HEK293 (cell line): ENCODE measurements around the gene CST9L.

Source experiments
- CTCF ChIA-PET: fragments of 350-600 bp; formaldehyde crosslinking; extraction: SDS; loops from one replicate; lab custom pipeline; 2021; ENCODE audit warnings: antibody characterized with exemption; lab: Yijun Ruan, JAX
- POLR2A ChIA-PET: fragments of 300-600 bp; formaldehyde crosslinking; extraction: SDS; loops from one replicate; lab custom pipeline; 2020; ENCODE audit warnings: antibody characterized with exemption, inconsistent platforms; lab: Yijun Ruan, JAX
- H3K27ac ChIP-seq: fragments of 200-500 bp; sonication (Bioruptor generic); 2 replicates; pipeline ENCODE4 v1.5.1; 2014; ENCODE audit warnings: low read depth, low read length, control low read depth, inconsistent platforms; ENCODE audit errors: extremely low read depth
- H3K36me3 ChIP-seq, 2 experiments: fragments of 200-500 bp in 1 of 2; sonication (Bioruptor generic) in 1 of 2; 1 replicate in 1 of 2; 2 replicates in 1 of 2; pipeline ENCODE4 v1.5.1; 2014 to 2017; ENCODE audit warnings: inconsistent platforms in 2 of 2, low read length in 2 of 2; ENCODE audit not compliant: control insufficient read depth in 2 of 2, insufficient read depth in 1 of 2
- H3K4me1 ChIP-seq: fragments of 200-500 bp; sonication (Bioruptor generic); 2 replicates; pipeline ENCODE4 v1.5.1; 2014; ENCODE audit warnings: mild to moderate bottlenecking, low read length, inconsistent platforms; ENCODE audit not compliant: control insufficient read depth, insufficient read depth
- H3K4me3 ChIP-seq: 2 replicates; pipeline ENCODE4 v1.5.1; 2011; ENCODE audit warnings: low read depth, mild to moderate bottlenecking, control low read depth, low read length, moderate library complexity
- H3K9me3 ChIP-seq: fragments of 200-500 bp; sonication (Bioruptor generic); 2 replicates; pipeline ENCODE4 v1.5.1; 2014; ENCODE audit warnings: low read depth, low read length, inconsistent platforms; ENCODE audit not compliant: control insufficient read depth, insufficient read depth
- BCL11A ChIP-seq: fragments of 450-650 bp; formaldehyde crosslinking; IDR thresholded peaks from 2 replicates; pipeline ENCODE4 v1.5.1; 2016; ENCODE audit warnings: low read depth, missing biosample characterization, missing genetic modification characterization
- BCL11B ChIP-seq: fragments of 450-650 bp; formaldehyde crosslinking; IDR thresholded peaks from 2 replicates; pipeline ENCODE4 v1.5.1; 2016; ENCODE audit warnings: low read depth, missing biosample characterization, missing genetic modification characterization
- GFI1B ChIP-seq: fragments of 450-650 bp; formaldehyde crosslinking; IDR thresholded peaks from 2 replicates; pipeline ENCODE4 v1.5.1; 2016; ENCODE audit warnings: missing biosample characterization, missing genetic modification characterization
- KLF16 ChIP-seq: fragments of 450-650 bp; formaldehyde crosslinking; IDR thresholded peaks from 2 replicates; pipeline ENCODE4 v1.5.1; 2017; ENCODE audit warnings: missing biosample characterization, missing genetic modification characterization
- SP2 ChIP-seq: fragments of 450-650 bp; formaldehyde crosslinking; IDR thresholded peaks from 2 replicates; pipeline ENCODE4 v1.5.1; 2016; ENCODE audit warnings: missing biosample characterization, missing genetic modification characterization
- WT1 ChIP-seq: fragments of 450-650 bp; formaldehyde crosslinking; IDR thresholded peaks from 2 replicates; pipeline ENCODE4 v1.5.1; 2016; ENCODE audit warnings: missing biosample characterization, missing genetic modification characterization
- ZBTB21 ChIP-seq: fragments of 450-650 bp; formaldehyde crosslinking; IDR thresholded peaks from 2 replicates; pipeline ENCODE4 v1.5.1; 2017; ENCODE audit warnings: missing biosample characterization, missing genetic modification characterization
- ZBTB48 ChIP-seq: fragments of 450-650 bp; formaldehyde crosslinking; IDR thresholded peaks from 2 replicates; pipeline ENCODE4 v1.5.1; 2016; ENCODE audit warnings: missing biosample characterization, missing genetic modification characterization
- ZIC2 ChIP-seq: fragments of 450-650 bp; formaldehyde crosslinking; IDR thresholded peaks from 2 replicates; pipeline ENCODE4 v1.5.1; 2016; ENCODE audit warnings: missing biosample characterization, missing genetic modification characterization
- ZNF133 ChIP-seq: fragments of 450-650 bp; formaldehyde crosslinking; IDR thresholded peaks from 2 replicates; pipeline ENCODE4 v1.5.1; 2016; ENCODE audit warnings: missing biosample characterization, missing genetic modification characterization
- ZNF341 ChIP-seq: fragments of 450-650 bp; formaldehyde crosslinking; IDR thresholded peaks from 2 replicates; pipeline ENCODE4; 2016; ENCODE audit warnings: low read depth, missing biosample characterization, missing genetic modification characterization
- ZNF354C ChIP-seq: fragments of 450-650 bp; formaldehyde crosslinking; IDR thresholded peaks from 2 replicates; pipeline ENCODE4 v1.5.1; 2016; ENCODE audit warnings: missing biosample characterization, missing genetic modification characterization, low read depth, borderline replicate concordance
- ZNF558 ChIP-seq: fragments of 450-650 bp; formaldehyde crosslinking; IDR thresholded peaks from 2 replicates; pipeline ENCODE4 v1.5.1; 2016; ENCODE audit warnings: missing biosample characterization, missing genetic modification characterization
- ZNF623 ChIP-seq: fragments of 450-650 bp; formaldehyde crosslinking; IDR thresholded peaks from 2 replicates; pipeline ENCODE4 v1.5.1; 2016; ENCODE audit warnings: missing biosample characterization, missing genetic modification characterization
- ZNF792 ChIP-seq: fragments of 450-650 bp; formaldehyde crosslinking; IDR thresholded peaks from 2 replicates; pipeline ENCODE4 v1.5.1; 2016; ENCODE audit warnings: missing biosample characterization, missing genetic modification characterization

Gene CST9L

DNA sequence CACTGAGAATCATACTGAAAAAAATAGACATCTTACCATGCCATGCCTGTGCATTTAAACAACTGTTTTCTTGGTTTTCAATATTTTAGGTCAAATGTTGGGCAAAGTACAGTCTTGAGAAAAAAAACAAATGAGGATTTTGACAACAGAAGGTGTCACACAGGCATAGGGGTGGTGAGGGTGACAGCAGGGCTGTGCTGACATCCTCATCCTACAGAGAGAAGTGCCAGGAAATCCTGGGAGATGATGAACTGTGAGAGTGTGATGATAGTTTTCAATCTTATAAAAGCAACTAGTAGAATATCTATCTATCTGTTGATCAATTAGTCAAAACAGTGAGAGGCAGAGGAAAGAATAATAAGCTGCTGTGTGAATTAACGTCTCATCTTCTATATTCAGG is 53.4 kb downstream of the CST9L start:
- no peaks in the 10 kb centered on the region for H3K4me1 ChIP-seq
- H3K36me3 ChIP-seq, result no peaks in the 10 kb centered on the region
- no peak overlapping the region for H3K4me3 ChIP-seq
- POLR2A ChIA-PET, result no interaction called here
- CTCF ChIA-PET, result no interaction called here
- no peak overlapping the region for H3K27ac ChIP-seq
- H3K9me3 ChIP-seq, result no peaks in the 10 kb centered on the region
- no peak for TF ChIP-seq BCL11B (tag by site-specific recombination)
- no peak for TF ChIP-seq ZNF133 (tag by site-specific recombination)
- TF ChIP-seq ZBTB48 (tag by site-specific recombination), result no peak
- TF ChIP-seq SP2 (tag by site-specific recombination), result no peak
- TF ChIP-seq ZIC2, result no peak
- TF ChIP-seq ZNF558 (tag by site-specific recombination), result no peak
- no peak for TF ChIP-seq WT1 (tag by site-specific recombination)
- TF ChIP-seq GFI1B (tag by site-specific recombination), result no peak
- TF ChIP-seq BCL11A (tag by site-specific recombination), result no peak
- TF ChIP-seq ZNF623, result no peak
- no peak for TF ChIP-seq ZBTB21 (tag by site-specific recombination)
- no peak for TF ChIP-seq ZNF354C (tag by site-specific recombination)
- TF ChIP-seq ZNF341 (tag by site-specific recombination), result no peak
- TF ChIP-seq ZNF792 (tag by site-specific recombination), result no peak
- TF ChIP-seq KLF16 (tag by site-specific recombination), result no peak
